Stimulated activated naive CD4-positive, alpha-beta T cell (primary cell): ENCODE measurements around the gene ENG.
A peak's percentile ranks its signal among the peaks of the same experiment; 100 is the strongest.

Source experiments
- DNase-seq, 6 experiments: peaks; one replicate each; lab custom pipeline; 2025; lab: John Stamatoyannopoulos, UW

Gene ENG

DNA sequence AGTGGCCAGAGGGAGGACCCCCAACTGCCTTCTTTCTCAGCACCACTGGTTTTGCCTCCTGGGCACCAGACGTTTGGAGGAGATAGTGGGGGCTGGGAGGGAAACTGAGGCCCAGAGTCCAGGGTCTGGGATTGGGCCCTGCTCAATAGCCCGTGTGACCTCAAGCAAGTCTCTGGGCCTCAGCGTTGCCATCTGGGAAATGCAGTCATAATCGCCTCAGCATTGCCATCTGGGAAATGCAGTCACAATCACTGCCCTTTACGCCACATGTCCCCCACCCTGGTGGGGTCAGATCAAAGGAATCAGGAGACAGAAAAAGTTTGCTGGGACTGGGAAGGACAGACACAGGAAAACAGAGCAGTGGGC is 77.6 kb downstream of the ENG start:
- no peak for DNase-seq

- peak; percentile 59 to 86 (median 73) for DNase-seq
Measured at GRCh38 chr9:127776195-127776923, 78.1 kb downstream of the ENG start.

GRCh38 chr9:127773981-127774380 is 80.5 kb downstream of the ENG start:
- DNase-seq = no peak

- no peak for DNase-seq
Measured at GRCh38 chr9:127773272-127773671, 81.2 kb downstream of the ENG start.

- DNase-seq = no peak
Measured at GRCh38 chr9:127772603-127773002, 81.9 kb downstream of the ENG start.

GRCh38 chr9:127771570-127772189 is 82.8 kb downstream of the ENG start:
- DNase-seq = no peak

DNA sequence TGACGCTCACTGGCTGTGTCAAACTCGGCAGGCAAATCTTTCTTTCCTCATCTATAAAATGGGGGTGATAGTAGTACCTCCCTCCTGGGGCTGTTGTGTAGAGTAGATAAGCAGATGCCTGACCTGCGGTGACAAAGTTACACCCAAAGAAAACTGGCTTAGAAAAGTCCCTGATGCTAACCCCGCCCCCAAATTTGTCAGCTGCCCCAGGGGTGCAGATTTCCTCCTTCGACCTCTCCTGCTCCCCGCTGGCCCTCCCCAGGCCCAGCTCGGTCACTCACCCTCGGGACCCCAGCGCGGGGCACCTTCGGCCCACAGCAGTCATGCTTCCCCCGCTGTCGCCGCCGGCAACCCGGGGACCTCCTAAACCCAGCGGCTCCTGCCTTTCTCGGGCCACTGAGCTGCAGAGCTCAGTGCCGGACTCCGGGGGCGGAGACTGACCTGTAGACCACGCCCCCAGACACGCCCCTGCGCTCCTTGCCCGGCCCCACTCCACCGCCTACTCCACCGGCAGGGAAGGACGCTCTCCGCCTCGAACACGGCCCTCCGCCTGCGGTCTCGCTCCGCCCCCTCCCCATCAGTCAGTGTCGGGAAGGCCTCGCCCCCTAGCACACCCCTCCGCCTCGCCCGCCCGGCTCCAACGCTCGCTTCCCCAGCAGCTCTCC is 83.4 kb downstream of the ENG start:
- DNase-seq = peak; percentile 90 to 93 (median 92)

DNA sequence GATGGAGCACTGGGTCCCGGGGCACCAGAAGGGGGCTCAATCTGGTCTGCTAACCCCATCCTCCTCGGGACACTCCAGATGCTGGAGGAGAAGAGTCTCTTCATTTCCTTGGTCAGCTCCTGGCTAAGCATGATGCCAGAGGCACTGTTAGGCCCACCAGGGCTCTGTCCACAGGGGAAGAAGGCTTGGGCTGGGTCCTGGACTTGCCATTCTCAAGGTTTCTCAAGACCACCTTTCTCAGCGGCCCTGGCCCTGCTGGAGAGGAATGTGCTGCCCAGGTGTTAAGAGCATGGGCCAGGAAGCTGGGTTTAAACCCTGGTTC is 83.9 kb downstream of the ENG start:
- DNase-seq = no peak

- no peak for DNase-seq
Measured at GRCh38 chr9:127769929-127770582, 84.4 kb downstream of the ENG start.

DNA sequence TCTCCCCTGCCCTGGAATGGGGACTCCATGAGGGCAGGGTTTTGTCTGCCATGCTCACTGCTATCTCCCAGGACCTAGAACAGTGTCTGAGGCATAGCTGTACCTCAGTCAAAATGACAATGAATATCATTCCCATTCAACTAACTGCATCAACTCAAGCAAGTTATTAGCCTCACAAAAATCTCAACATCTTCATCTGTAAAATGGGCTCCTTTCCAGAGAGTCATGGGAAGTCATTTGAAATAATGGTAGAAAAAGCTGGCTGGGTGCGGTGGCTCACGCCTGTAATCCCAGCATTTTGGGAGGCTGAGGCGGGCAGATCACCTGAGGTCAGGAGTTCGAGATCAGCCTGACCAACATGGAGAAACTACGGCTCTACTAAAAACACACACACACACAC is 85.4 kb downstream of the ENG start:
- no peak for DNase-seq

- no peak for DNase-seq
Measured at GRCh38 chr9:127768698-127769097, 85.8 kb downstream of the ENG start.

DNA sequence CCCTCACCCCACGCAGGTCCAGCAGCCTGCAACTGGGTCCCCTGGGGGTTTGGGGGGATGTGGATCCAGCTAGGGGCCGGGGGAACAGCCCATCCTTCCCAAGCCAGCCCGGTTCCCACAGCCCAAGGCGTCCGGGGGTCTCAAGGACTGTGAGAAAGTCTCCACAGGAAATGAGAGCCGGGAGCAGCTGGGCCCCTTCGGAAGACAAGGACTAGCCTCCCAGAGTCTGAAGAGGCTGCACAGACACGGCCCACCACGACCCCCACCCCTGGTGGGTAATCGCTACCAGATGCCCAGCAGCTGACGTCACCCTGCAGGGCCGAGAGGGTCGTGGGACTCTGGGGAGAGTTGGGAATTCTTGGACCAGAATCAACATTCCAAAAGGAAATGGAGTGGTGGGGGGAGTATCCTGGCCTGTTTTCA is 86.5 kb downstream of the ENG start:
- DNase-seq = no peak

GRCh38 chr9:127767410-127767809 is 87.0 kb downstream of the ENG start:
- no peak for DNase-seq

GRCh38 chr9:127765418-127765817 is 89.0 kb downstream of the ENG start:
- no peak for DNase-seq
